Jurkat, Clone E6-1 (cell line): ENCODE results near the gene RBMX.

Source experiments
- DNase-seq: peaks from one replicate; pipeline ENCODE4 v3.0.0-alpha.2; 2011; ENCODE audit warnings: low read depth, low spot score
- H3K4me3 ChIP-seq: 2 replicates; pipeline ENCODE4 v1.5.1; 2011; ENCODE audit warnings: mild to moderate bottlenecking, low read length, control low read depth, moderate library complexity

Gene RBMX

DNA sequence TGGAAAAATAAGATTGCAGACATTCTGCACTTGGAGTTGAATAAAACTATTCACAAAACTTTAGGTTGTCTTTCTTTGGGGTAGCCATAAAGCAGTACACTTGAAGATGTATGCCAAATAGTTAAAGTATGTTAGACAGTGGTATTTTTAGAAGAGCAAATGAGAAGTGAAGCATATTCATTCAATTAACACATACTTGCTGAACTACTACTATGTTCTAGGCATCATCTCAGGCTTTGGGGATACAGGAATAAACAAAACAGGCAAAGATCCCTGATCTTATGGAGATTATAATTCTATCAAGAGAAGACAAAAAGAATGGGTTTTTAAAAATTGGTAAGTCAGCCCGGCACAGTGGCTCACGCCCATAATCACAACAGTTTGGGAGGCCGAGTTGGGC is 29.0 kb downstream of the RBMX start:
- DNase-seq, result no peak
- no peak overlapping the region for H3K4me3 ChIP-seq

DNA sequence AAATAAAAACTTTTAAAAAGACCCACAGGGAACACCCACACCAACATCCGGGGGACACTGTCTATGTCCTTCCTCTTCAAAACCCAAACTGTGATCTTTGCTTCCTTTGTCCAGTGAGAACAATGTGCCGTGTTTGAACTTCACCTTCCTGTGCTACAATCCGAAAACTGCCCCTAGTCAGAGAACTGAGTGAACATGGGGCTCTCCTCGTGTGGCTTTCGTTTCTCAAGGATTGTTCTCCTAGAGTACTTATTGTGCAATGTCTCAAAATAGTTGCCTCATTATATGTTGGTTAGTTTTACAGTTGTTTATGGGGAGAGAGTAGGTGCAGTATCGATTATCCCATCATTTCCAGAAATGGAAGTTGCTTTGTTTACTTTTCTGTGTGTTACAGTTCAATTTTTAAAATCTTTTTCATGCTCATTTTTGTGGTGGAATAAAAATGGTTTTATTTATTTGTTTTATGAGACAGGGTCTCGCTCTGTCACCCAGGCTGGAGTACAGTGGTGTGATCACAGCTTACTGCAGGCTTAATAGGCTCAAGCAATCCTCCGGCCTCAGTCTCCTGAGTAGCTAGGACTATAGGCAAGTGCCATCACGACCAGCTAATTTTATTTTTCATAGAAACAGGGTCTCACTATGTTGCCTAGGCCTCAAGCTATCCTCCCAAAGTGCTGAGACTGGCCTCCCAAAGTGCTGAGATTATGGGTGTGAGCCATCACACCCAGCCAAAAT is 29.9 kb downstream of the RBMX start:
- H3K4me3 ChIP-seq, result no peak overlapping the region
- DNase-seq, result no peak

DNA sequence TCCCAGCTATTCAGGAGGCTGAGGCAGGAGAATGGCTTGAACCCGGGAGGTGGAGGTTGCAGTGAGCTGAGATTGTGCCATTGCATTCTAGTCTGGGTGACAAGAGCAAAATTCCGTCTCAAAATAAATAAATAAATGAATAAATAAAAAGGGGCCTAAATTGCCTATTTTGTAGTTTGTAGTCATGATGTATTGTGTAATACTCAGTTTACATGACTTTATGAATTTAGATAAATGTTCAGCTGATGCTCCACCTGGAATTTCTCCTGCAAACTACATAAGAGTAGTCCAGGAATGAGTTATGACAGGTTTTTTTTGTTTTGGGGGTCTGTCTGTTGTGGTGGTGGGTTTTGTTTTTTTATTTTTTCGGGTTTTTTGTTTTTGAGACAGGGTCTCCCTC is 31.1 kb downstream of the RBMX start:
- H3K4me3 ChIP-seq, result no peak overlapping the region
- no peak for DNase-seq

DNA sequence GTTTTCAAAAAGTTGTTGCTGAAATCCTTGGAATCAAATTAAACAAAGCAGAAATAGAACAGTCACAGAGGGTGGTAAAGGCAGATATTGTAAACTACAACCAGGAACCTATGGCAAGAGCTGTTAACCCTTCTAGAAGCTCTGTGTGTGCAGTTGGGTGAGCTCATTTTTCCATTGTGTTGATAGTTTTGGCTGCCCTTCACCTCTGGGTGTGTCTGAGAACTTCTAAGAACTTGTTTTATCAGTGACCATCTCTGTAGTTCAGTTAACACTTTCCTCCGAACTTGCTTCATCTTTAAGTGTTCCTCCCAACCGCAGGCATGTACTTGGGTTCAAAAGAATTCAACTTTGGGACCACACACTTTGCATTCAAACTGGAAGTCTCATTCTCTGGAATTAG is 32.7 kb downstream of the RBMX start:
- DNase-seq, result no peak

DNA sequence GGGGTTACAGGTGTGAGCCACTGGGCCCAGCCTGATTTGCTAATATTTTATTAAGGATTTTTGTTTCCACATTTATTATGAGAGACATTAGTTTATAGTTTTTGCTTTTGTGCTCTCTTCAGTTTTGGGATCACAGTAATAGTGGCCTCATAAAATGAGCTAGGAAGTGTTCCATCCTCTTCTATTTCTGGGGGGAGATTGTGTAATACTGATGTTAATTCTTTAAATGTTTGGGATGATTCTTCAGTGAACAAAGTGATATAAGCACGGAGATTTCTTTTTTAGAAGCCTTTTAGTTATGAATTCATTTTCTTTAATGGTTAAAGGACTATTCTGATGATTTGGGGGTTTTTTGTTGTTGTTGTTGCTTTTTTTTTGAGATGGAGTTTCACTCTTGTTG is 41.3 kb downstream of the RBMX start:
- no peak overlapping the region for H3K4me3 ChIP-seq
- DNase-seq, result no peak

More for the DNA sequence above, 32.7 kb downstream of the RBMX start:
- no peak overlapping the region for H3K4me3 ChIP-seq

DNA sequence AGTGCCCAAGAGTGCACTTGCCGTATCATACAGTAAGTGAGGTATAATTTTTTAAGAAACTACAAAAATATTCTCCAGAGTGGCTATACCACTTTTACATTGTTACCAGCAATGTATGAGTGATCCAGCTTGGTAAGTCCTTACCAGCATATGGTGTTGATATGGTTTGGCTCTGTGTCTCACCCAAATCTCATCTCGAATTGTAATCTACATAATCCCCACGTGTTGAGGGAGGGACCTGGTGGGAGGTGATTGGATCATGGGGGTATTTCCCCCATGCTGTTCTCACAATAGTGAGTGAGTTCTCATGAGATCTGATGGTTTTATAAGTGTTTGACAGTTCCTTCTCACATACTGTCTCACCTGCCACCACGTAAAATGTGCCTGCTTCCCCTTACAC is 44.8 kb downstream of the RBMX start:
- DNase-seq, result no peak
- H3K4me3 ChIP-seq, result no peak overlapping the region

DNA sequence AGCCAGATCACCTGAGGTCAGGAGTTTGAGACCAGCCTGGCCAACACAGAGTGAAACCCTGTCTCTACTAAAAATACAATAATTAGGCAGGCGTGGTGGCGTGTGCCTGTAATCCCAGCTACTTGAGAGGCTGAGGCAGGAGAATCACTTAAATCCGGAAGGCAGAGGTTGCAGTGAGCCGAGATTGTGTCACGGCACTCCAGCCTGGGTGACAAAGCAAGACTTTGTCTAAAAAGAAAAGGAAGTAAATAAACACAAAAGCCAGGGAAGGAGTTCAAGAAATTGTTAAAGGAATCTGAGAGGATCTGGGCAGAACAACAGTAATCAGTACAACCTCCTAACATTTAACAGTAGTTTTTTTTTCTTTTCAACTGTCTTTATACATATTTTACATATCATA is 51.1 kb downstream of the RBMX start:
- H3K4me3 ChIP-seq, result no peak overlapping the region
- no peak for DNase-seq

DNA sequence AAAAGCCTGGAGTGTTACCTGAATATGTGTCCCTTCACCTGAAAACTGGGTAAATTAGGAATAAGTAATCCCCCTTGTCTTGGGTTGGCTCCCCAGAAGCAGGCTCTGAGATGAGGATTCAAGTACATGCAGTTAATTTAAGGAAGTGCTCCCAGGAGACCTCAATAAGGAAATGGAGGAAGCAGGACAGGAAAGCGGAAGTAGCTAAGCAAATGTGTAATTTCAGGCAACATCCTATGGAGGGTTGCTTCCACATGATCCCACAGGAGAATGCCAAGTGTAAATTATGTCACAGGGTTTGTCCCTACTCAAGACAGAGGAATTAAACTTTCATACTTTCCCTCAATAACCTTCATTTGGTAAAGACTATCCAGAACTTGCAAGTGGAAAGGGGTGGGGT is 51.7 kb downstream of the RBMX start:
- DNase-seq, result no peak

DNA sequence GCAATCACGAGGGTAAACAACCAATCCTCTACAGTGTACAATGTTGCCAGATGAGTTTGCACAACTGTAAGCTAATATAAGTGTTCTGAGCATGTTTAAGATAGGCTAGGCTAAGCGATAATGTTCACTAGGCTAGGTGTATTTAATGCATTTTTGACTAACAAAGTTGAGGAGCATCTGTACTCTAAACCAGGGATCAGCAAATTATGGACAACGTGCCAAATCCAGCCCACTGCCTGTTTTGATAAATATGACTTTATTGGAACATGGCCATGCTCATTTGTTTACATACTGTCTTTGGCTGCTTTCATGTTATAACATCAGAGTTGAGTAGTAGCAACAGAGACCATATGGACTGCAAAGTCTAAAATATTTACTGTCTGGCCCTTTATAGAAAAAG is 53.5 kb downstream of the RBMX start:
- DNase-seq, result no peak
- H3K4me3 ChIP-seq, result no peak overlapping the region

More for the DNA sequence above, 51.7 kb downstream of the RBMX start:
- H3K4me3 ChIP-seq, result no peak overlapping the region

DNA sequence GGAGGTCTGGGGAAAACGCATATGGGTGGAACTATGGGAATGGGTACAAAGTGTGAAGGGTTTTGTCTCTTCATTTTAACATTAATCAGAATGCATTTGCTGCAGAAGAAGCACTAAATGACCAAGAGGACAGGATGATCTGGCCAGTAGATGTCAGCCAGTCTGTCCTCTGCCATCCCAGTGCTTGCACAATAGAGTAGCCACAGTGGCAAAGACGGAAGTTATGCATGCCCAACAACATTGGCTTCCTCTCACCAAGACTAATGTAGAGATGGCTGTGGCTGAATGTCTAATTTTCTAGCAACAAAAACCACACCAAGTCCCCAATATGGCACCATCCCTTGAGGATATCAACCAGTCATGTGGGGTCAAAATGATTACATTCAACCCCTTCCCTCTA is 54.8 kb downstream of the RBMX start:
- H3K4me3 ChIP-seq, result no peak overlapping the region
- no peak for DNase-seq
